Measurements from ENCODE around the gene SNX9. TPM values are rescaled to one million over a fixed set of nuclear protein-coding genes. Genes with fewer than 3 reads are reported as not detected.
A peak's percentile ranks its signal among the peaks of the same experiment; 100 is the strongest.
"Not testable (repeated sequence)": the region's sequence is repeated elsewhere in the genome, so short reads cannot be mapped to it uniquely, and the experiment has no call there.

SNX9 gene
- total RNA-seq, 1 experiment from 2014 or later = 24.8 TPM

- ChIA-PET CTCF (no interaction called here), POLR2A (ENCODE audit: low non-redundant PET) (no interaction called here)
- Histone ChIP-seq H3K4me3 (ENCODE audit: low read depth, low read length, poor library complexity, severe bottlenecking) (no peak overlapping the region), H3K27ac (ENCODE audit: low read depth, low read length, poor library complexity, severe bottlenecking) (no peak overlapping the region), H3K27me3 (replicated peaks; ENCODE audit: insufficient read depth, low read depth, low read length, poor library complexity) (no peaks in the 10 kb centered on the region), H3K9me3 (ENCODE audit: low read depth, low read length, poor library complexity, severe bottlenecking) (no peaks in the 10 kb centered on the region), H3K36me3 (ENCODE audit: insufficient read depth, low read length, poor library complexity, severe bottlenecking) (peaks cover 14% of the 10 kb centered on the region), H3K4me1 (ENCODE audit: insufficient read depth, low read length, poor library complexity, severe bottlenecking) (no peaks in the 10 kb centered on the region)
- no peak for DNase-seq (ENCODE audit: low spot score)
- intact Hi-C loops (cut with micrococcal nuclease; ENCODE audit: unreplicated experiment) = no loop called here
- BruUV-seq (replicated peaks) = no TSS peak
- TF ChIP-seq EZH2 (IDR thresholded peaks at IDR 0.05; ENCODE audit: borderline replicate concordance, low read depth, low read length, poor library complexity, severe bottlenecking) (no peak), CTCF (conservative IDR thresholded peaks at IDR 0.05; ENCODE audit: low read depth, low read length) (peak; percentile 29)
These were observed 75.1 kb downstream of the SNX9 start for GRCh38 chr6:157898169-157898568.

- intact Hi-C loops (cut with micrococcal nuclease; ENCODE audit: unreplicated experiment) = no loop called here
- Histone ChIP-seq H3K4me1 (ENCODE audit: insufficient read depth, low read length, poor library complexity, severe bottlenecking) (no peaks in the 10 kb centered on the region), H3K9me3 (ENCODE audit: low read depth, low read length, poor library complexity, severe bottlenecking) (no peaks in the 10 kb centered on the region), H3K36me3 (ENCODE audit: insufficient read depth, low read length, poor library complexity, severe bottlenecking) (peaks cover 14% of the 10 kb centered on the region), H3K27ac (ENCODE audit: low read depth, low read length, poor library complexity, severe bottlenecking) (no peak overlapping the region), H3K4me3 (ENCODE audit: low read depth, low read length, poor library complexity, severe bottlenecking) (no peak overlapping the region), H3K27me3 (replicated peaks; ENCODE audit: insufficient read depth, low read depth, low read length, poor library complexity) (no peaks in the 10 kb centered on the region)
- ChIA-PET CTCF (no interaction called here), POLR2A (ENCODE audit: low non-redundant PET) (no interaction called here)
- BruUV-seq (replicated peaks) = no TSS peak
- TF ChIP-seq EZH2 (IDR thresholded peaks at IDR 0.05; ENCODE audit: borderline replicate concordance, low read depth, low read length, poor library complexity, severe bottlenecking) = no peak
- no peak for DNase-seq (ENCODE audit: low spot score)
These were observed 75.6 kb downstream of the SNX9 start for GRCh38 chr6:157898640-157899039.

GRCh38 chr6:157900262-157900661, 77.2 kb downstream of the SNX9 start:
- DNase-seq (ENCODE audit: low spot score); H3K4me3 ChIP-seq (ENCODE audit: low read depth, low read length, poor library complexity, severe bottlenecking); intact Hi-C loops (cut with micrococcal nuclease; ENCODE audit: unreplicated experiment); H3K27ac ChIP-seq (ENCODE audit: low read depth, low read length, poor library complexity, severe bottlenecking); BruUV-seq (replicated peaks); H3K9me3 ChIP-seq (ENCODE audit: low read depth, low read length, poor library complexity, severe bottlenecking); CTCF ChIA-PET; POLR2A ChIA-PET (ENCODE audit: low non-redundant PET); H3K27me3 ChIP-seq (replicated peaks; ENCODE audit: insufficient read depth, low read depth, low read length, poor library complexity); H3K4me1 ChIP-seq (ENCODE audit: insufficient read depth, low read length, poor library complexity, severe bottlenecking): not testable (repeated sequence)
- H3K36me3 ChIP-seq (ENCODE audit: insufficient read depth, low read length, poor library complexity, severe bottlenecking) = peaks cover 14% of the 10 kb centered on the region

- intact Hi-C loops (cut with micrococcal nuclease; ENCODE audit: unreplicated experiment); H3K4me1 ChIP-seq (ENCODE audit: insufficient read depth, low read length, poor library complexity, severe bottlenecking); CTCF ChIA-PET; H3K27ac ChIP-seq (ENCODE audit: low read depth, low read length, poor library complexity, severe bottlenecking); DNase-seq (ENCODE audit: low spot score); BruUV-seq (replicated peaks); H3K4me3 ChIP-seq (ENCODE audit: low read depth, low read length, poor library complexity, severe bottlenecking); POLR2A ChIA-PET (ENCODE audit: low non-redundant PET); H3K9me3 ChIP-seq (ENCODE audit: low read depth, low read length, poor library complexity, severe bottlenecking); H3K27me3 ChIP-seq (replicated peaks; ENCODE audit: insufficient read depth, low read depth, low read length, poor library complexity): not testable (repeated sequence)
- H3K36me3 ChIP-seq (ENCODE audit: insufficient read depth, low read length, poor library complexity, severe bottlenecking) = peaks cover 14% of the 10 kb centered on the region
These were observed 77.7 kb downstream of the SNX9 start for GRCh38 chr6:157900751-157901150.

- no peaks in the 10 kb centered on the region for H3K27me3 ChIP-seq (replicated peaks; ENCODE audit: insufficient read depth, low read depth, low read length, poor library complexity)
- H3K9me3 ChIP-seq (ENCODE audit: low read depth, low read length, poor library complexity, severe bottlenecking) = no peaks in the 10 kb centered on the region
- no peak for DNase-seq (ENCODE audit: low spot score)
- BruUV-seq (replicated peaks) = no TSS peak
- no peak overlapping the region for H3K4me3 ChIP-seq (ENCODE audit: low read depth, low read length, poor library complexity, severe bottlenecking)
- CTCF ChIA-PET = no interaction called here
- no peak overlapping the region for H3K27ac ChIP-seq (ENCODE audit: low read depth, low read length, poor library complexity, severe bottlenecking)
- H3K36me3 ChIP-seq (ENCODE audit: insufficient read depth, low read length, poor library complexity, severe bottlenecking) = peaks cover 13% of the 10 kb centered on the region
- H3K4me1 ChIP-seq (ENCODE audit: insufficient read depth, low read length, poor library complexity, severe bottlenecking) = peaks cover 10% of the 10 kb centered on the region
- TF ChIP-seq CTCF (conservative IDR thresholded peaks at IDR 0.05; ENCODE audit: low read depth, low read length) (no peak), EZH2 (IDR thresholded peaks at IDR 0.05; ENCODE audit: borderline replicate concordance, low read depth, low read length, poor library complexity, severe bottlenecking) (no peak)
- intact Hi-C loops (cut with micrococcal nuclease; ENCODE audit: unreplicated experiment) = no loop called here
- POLR2A ChIA-PET (ENCODE audit: low non-redundant PET) = no interaction called here
These were observed 82.0 kb downstream of the SNX9 start for GRCh38 chr6:157904999-157905398.
